Measurements from ENCODE around the gene UHRF2.
"Not testable (repeated sequence)": the region's sequence is repeated elsewhere in the genome, so short reads cannot be mapped to it uniquely, and the experiment has no call there.

UHRF2 gene

GRCh38 chr9:6412487-6413364, at the start of gene UHRF2:
Gene UHRF2, plus strand, starts transcription at chr9:6413199. Its CDS starts 292 bp downstream, at chr9:6413491.
- DNase-seq (ENCODE audit: low read depth in 2 of 2, low spot score in 1 of 2): peak; percentile 96 to 99

GRCh38 chr9:6367128-6367890, 45.7 kb upstream of the UHRF2 start:
- no peak for DNase-seq (ENCODE audit: low read depth in 2 of 2, low spot score in 1 of 2)

GRCh38 chr9:6368831-6369230, 44.2 kb upstream of the UHRF2 start:
- DNase-seq (ENCODE audit: low read depth in 2 of 2, low spot score in 1 of 2): no peak

GRCh38 chr9:6381477-6382012, 31.5 kb upstream of the UHRF2 start:
- not testable (repeated sequence) for DNase-seq (ENCODE audit: low read depth in 2 of 2, low spot score in 1 of 2)

- DNase-seq (ENCODE audit: low read depth in 2 of 2, low spot score in 1 of 2): no peak
Observed at GRCh38 chr9:6382681-6383080, 30.3 kb upstream of the UHRF2 start.

GRCh38 chr9:6383551-6384225, 29.3 kb upstream of the UHRF2 start:
- DNase-seq (ENCODE audit: low read depth in 2 of 2, low spot score in 1 of 2): no peak

GRCh38 chr9:6384732-6385131, 28.3 kb upstream of the UHRF2 start:
- no peak for DNase-seq (ENCODE audit: low read depth in 2 of 2, low spot score in 1 of 2)

- no peak for DNase-seq (ENCODE audit: low read depth in 2 of 2, low spot score in 1 of 2)
Observed at GRCh38 chr9:6399071-6399470, 13.9 kb upstream of the UHRF2 start.

- no peak for DNase-seq (ENCODE audit: low read depth in 2 of 2, low spot score in 1 of 2)
Observed at GRCh38 chr9:6405371-6405770, 7.6 kb upstream of the UHRF2 start.

- no peak for DNase-seq (ENCODE audit: low read depth in 2 of 2, low spot score in 1 of 2)
Observed at GRCh38 chr9:6407778-6408177, 5.2 kb upstream of the UHRF2 start.

GRCh38 chr9:6408320-6408719, 4.7 kb upstream of the UHRF2 start:
- DNase-seq (ENCODE audit: low read depth in 2 of 2, low spot score in 1 of 2): no peak

GRCh38 chr9:6409811-6410210, 3.2 kb upstream of the UHRF2 start:
- DNase-seq (ENCODE audit: low read depth in 2 of 2, low spot score in 1 of 2): no peak

GRCh38 chr9:6410633-6411032, 2.4 kb upstream of the UHRF2 start:
- DNase-seq (ENCODE audit: low read depth in 2 of 2, low spot score in 1 of 2): no peak

- DNase-seq (ENCODE audit: low read depth in 2 of 2, low spot score in 1 of 2): no peak
Observed at GRCh38 chr9:6413365-6414246, 607 bp downstream of the UHRF2 start.

- no peak for DNase-seq (ENCODE audit: low read depth in 2 of 2, low spot score in 1 of 2)
Observed at GRCh38 chr9:6414247-6414641, 1.2 kb downstream of the UHRF2 start.

- no peak for DNase-seq (ENCODE audit: low read depth in 2 of 2, low spot score in 1 of 2)
Observed at GRCh38 chr9:6415266-6415665, 2.3 kb downstream of the UHRF2 start.

GRCh38 chr9:6417186-6417585, 4.2 kb downstream of the UHRF2 start:
- no peak for DNase-seq (ENCODE audit: low read depth in 2 of 2, low spot score in 1 of 2)

GRCh38 chr9:6418764-6419163, 5.8 kb downstream of the UHRF2 start:
- DNase-seq (ENCODE audit: low read depth in 2 of 2, low spot score in 1 of 2): no peak

GRCh38 chr9:6424940-6425339, 11.9 kb downstream of the UHRF2 start:
- no peak for DNase-seq (ENCODE audit: low read depth in 2 of 2, low spot score in 1 of 2)

GRCh38 chr9:6426117-6426516, 13.1 kb downstream of the UHRF2 start:
- DNase-seq (ENCODE audit: low read depth in 2 of 2, low spot score in 1 of 2): no peak
